Mononuclear cell (primary cell): ENCODE results near the gene MAP3K4. TPM values are rescaled to one million over a fixed set of nuclear protein-coding genes. Genes with fewer than 3 reads are reported as not detected.

Source experiments
- H3K27me3 ChIP-seq: 2 replicates; pipeline ENCODE4 v1.6.0; 2011; ENCODE audit warnings: low read length, control low read depth; ENCODE audit not compliant: insufficient read depth
- H3K4me1 ChIP-seq: 2 replicates; pipeline ENCODE4 v1.5.1; 2011; ENCODE audit warnings: mild to moderate bottlenecking, low read length, control low read depth; ENCODE audit not compliant: insufficient read depth
- H3K4me3 ChIP-seq: 2 replicates; pipeline ENCODE4 v1.5.1; 2011; ENCODE audit warnings: mild to moderate bottlenecking, low read length, moderate library complexity
- H3K9me3 ChIP-seq: 2 replicates; pipeline ENCODE4 v1.5.1; 2011; ENCODE audit warnings: low read depth, mild to moderate bottlenecking, control low read depth, low read length
- total RNA-seq: library from RNA; depleted of rRNA; stranded (reverse); fragments of >200 nt; gene quantifications from one replicate; pipeline ENCODE4 v1.2.3, GENCODE V29; 2012

MAP3K4 gene
- total RNA-seq, 1 donor: 37.6 TPM

GRCh38 chr6:161137839-161138542, 146.4 kb downstream of the MAP3K4 start:
- H3K9me3 ChIP-seq: no peaks in the 10 kb centered on the region
- peaks cover 11% of the 10 kb centered on the region for H3K4me1 ChIP-seq
- H3K27me3 ChIP-seq: no peaks in the 10 kb centered on the region
- H3K4me3 ChIP-seq: no peak overlapping the region

GRCh38 chr6:161138543-161139303, 147.2 kb downstream of the MAP3K4 start:
- H3K27me3 ChIP-seq: no peaks in the 10 kb centered on the region

GRCh38 chr6:161139304-161139765, 147.8 kb downstream of the MAP3K4 start:
- Histone ChIP-seq H3K4me3 (no peak overlapping the region), H3K27me3 (no peaks in the 10 kb centered on the region), H3K9me3 (no peaks in the 10 kb centered on the region), H3K4me1 (peaks cover 11% of the 10 kb centered on the region)

More at GRCh38 chr6:161138543-161139303, 147.2 kb downstream of the MAP3K4 start:
- Histone ChIP-seq H3K4me1 (peaks cover 11% of the 10 kb centered on the region), H3K4me3 (no peak overlapping the region), H3K9me3 (no peaks in the 10 kb centered on the region)

- Histone ChIP-seq H3K4me1 (peaks cover 11% of the 10 kb centered on the region), H3K27me3 (no peaks in the 10 kb centered on the region), H3K4me3 (no peak overlapping the region), H3K9me3 (no peaks in the 10 kb centered on the region)
Measured at GRCh38 chr6:161139766-161140553, 148.4 kb downstream of the MAP3K4 start.

GRCh38 chr6:161140554-161140875, 148.9 kb downstream of the MAP3K4 start:
- Histone ChIP-seq H3K4me3 (no peak overlapping the region), H3K9me3 (no peaks in the 10 kb centered on the region), H3K27me3 (no peaks in the 10 kb centered on the region), H3K4me1 (peaks cover 11% of the 10 kb centered on the region)

GRCh38 chr6:161141173-161141572, 149.6 kb downstream of the MAP3K4 start:
- H3K4me1 ChIP-seq: peaks cover 5% of the 10 kb centered on the region
- H3K9me3 ChIP-seq: no peaks in the 10 kb centered on the region
- no peaks in the 10 kb centered on the region for H3K27me3 ChIP-seq
- no peak overlapping the region for H3K4me3 ChIP-seq

- Histone ChIP-seq H3K27me3 (no peaks in the 10 kb centered on the region), H3K4me1 (no peaks in the 10 kb centered on the region), H3K4me3 (no peak overlapping the region), H3K9me3 (no peaks in the 10 kb centered on the region)
Measured at GRCh38 chr6:161142957-161143296, 151.4 kb downstream of the MAP3K4 start.

- Histone ChIP-seq H3K9me3 (no peaks in the 10 kb centered on the region), H3K4me1 (no peaks in the 10 kb centered on the region), H3K27me3 (no peaks in the 10 kb centered on the region), H3K4me3 (no peak overlapping the region)
Measured at GRCh38 chr6:161143663-161144430, 152.3 kb downstream of the MAP3K4 start.

GRCh38 chr6:161150136-161150535, 158.6 kb downstream of the MAP3K4 start:
- no peaks in the 10 kb centered on the region for H3K9me3 ChIP-seq

GRCh38 chr6:161150566-161150965, 159.0 kb downstream of the MAP3K4 start:
- Histone ChIP-seq H3K4me1 (no peaks in the 10 kb centered on the region), H3K4me3 (no peak overlapping the region), H3K27me3 (no peaks in the 10 kb centered on the region), H3K9me3 (no peaks in the 10 kb centered on the region)

More at GRCh38 chr6:161150136-161150535, 158.6 kb downstream of the MAP3K4 start:
- H3K27me3 ChIP-seq: no peaks in the 10 kb centered on the region
- H3K4me3 ChIP-seq: no peak overlapping the region
- no peaks in the 10 kb centered on the region for H3K4me1 ChIP-seq

- Histone ChIP-seq H3K9me3 (no peaks in the 10 kb centered on the region), H3K4me1 (no peaks in the 10 kb centered on the region), H3K4me3 (no peak overlapping the region), H3K27me3 (no peaks in the 10 kb centered on the region)
Measured at GRCh38 chr6:161151059-161151645, 159.6 kb downstream of the MAP3K4 start.

- no peaks in the 10 kb centered on the region for H3K9me3 ChIP-seq
- H3K4me1 ChIP-seq: no peaks in the 10 kb centered on the region
- H3K4me3 ChIP-seq: no peak overlapping the region
- no peaks in the 10 kb centered on the region for H3K27me3 ChIP-seq
Measured at GRCh38 chr6:161151660-161152526, 160.3 kb downstream of the MAP3K4 start.

- no peak overlapping the region for H3K4me3 ChIP-seq
- H3K4me1 ChIP-seq: no peaks in the 10 kb centered on the region
- no peaks in the 10 kb centered on the region for H3K27me3 ChIP-seq
- no peaks in the 10 kb centered on the region for H3K9me3 ChIP-seq
Measured at GRCh38 chr6:161152527-161152862, 160.9 kb downstream of the MAP3K4 start.
